Thymus (tissue), 11 donors: Measurements from ENCODE around the gene DAPK2. TPM values are rescaled to one million over a fixed set of nuclear protein-coding genes. Genes with fewer than 3 reads are reported as not detected.
A peak's percentile ranks its signal among the peaks of the same experiment; 100 is the strongest.

Experiments
- DNase-seq, 9 donors: peaks; one replicate each; pipeline ENCODE4 v3.0.0-alpha.2; 2013; ENCODE audit warnings: low spot score in 9 of 9, low read depth in 6 of 9, missing footprints in 1 of 9
- H3K27ac ChIP-seq, 2 donors: one replicate each; pipeline ENCODE4 v1.5.1; 2013; ENCODE audit warnings: control low read depth in 1 of 2, low read depth in 1 of 2, low read length in 1 of 2, mild to moderate bottlenecking in 1 of 2, moderate library complexity in 1 of 2
- H3K27me3 ChIP-seq, 2 donors: one replicate each; pipeline ENCODE4 v1.5.1; 2013; ENCODE audit warnings: low read length in 1 of 2; ENCODE audit not compliant: control insufficient read depth in 2 of 2, insufficient read depth in 1 of 2
- H3K36me3 ChIP-seq, 2 donors: one replicate each; pipeline ENCODE4 v1.5.1; 2013; ENCODE audit warnings: low read length in 1 of 2, mild to moderate bottlenecking in 1 of 2, moderate library complexity in 1 of 2; ENCODE audit not compliant: control insufficient read depth in 2 of 2, insufficient read depth in 2 of 2
- H3K4me1 ChIP-seq, 2 donors: one replicate each; pipeline ENCODE4 v1.5.1; 2013; ENCODE audit warnings: low read length in 2 of 2; ENCODE audit not compliant: control insufficient read depth in 2 of 2, insufficient read depth in 2 of 2
- H3K4me3 ChIP-seq, 2 donors: one replicate each; pipeline ENCODE4 v1.5.1; 2013; ENCODE audit warnings: low read length in 2 of 2, control low read depth in 1 of 2, mild to moderate bottlenecking in 1 of 2
- H3K9me3 ChIP-seq, 2 donors: one replicate each; pipeline ENCODE4 v1.5.1; 2013; ENCODE audit warnings: low read length in 1 of 2, mild to moderate bottlenecking in 1 of 2; ENCODE audit not compliant: control insufficient read depth in 2 of 2, insufficient read depth in 1 of 2
- WGBS: extraction: QIAGEN DNeasy Blood & Tissue Kit; methylation state at CpG from one replicate; pipeline ENCODE4 v1.1.7; 2013; 5-methylcytosine and 5-hydroxymethylcytosine counted together
- polyA plus RNA-seq: library from polyadenylated mRNA; stranded (reverse); fragments of 200-250 nt; gene quantifications from one replicate; pipeline ENCODE4 v1.2.3, GENCODE V29; 2013
- total RNA-seq: library from RNA; stranded (reverse); fragments of 120-200 nt; gene quantifications from one replicate; pipeline ENCODE4 v1.2.4, GENCODE V29; 2013
- donor health status: healthy.

The DAPK2 gene
- total and polyA plus RNA-seq, 2 donors, result 3.3 TPM

- Histone ChIP-seq H3K4me1 (no peaks in the 10 kb centered on the region), H3K4me3 (no peak overlapping the region), H3K27ac (no peak overlapping the region), H3K27me3 (no peaks in the 10 kb centered on the region), H3K36me3 (no peaks in the 10 kb centered on the region), H3K9me3 (peaks cover 0 to 14% of the 10 kb centered on the region in 2 donors)
- 98% methylated on average over 2 of the region's 2 CpGs for WGBS
- DNase-seq, result no peak
These were observed 26.5 kb downstream of the DAPK2 start for GRCh38 chr15:64019764-64020163.

- DNase-seq, result no peak
- H3K27ac ChIP-seq, result no peak overlapping the region
- H3K4me3 ChIP-seq, result no peak overlapping the region
- peaks cover 0 to 14% of the 10 kb centered on the region in 2 donors for H3K9me3 ChIP-seq
- H3K4me1 ChIP-seq, result no peaks in the 10 kb centered on the region
- 95% methylated on average over 3 of the region's 3 CpGs for WGBS
- H3K36me3 ChIP-seq, result no peaks in the 10 kb centered on the region
- H3K27me3 ChIP-seq, result no peaks in the 10 kb centered on the region
These were observed 28.6 kb downstream of the DAPK2 start for GRCh38 chr15:64017591-64018163.

GRCh38 chr15:64017082-64017588 is 29.1 kb downstream of the DAPK2 start:
- no peak overlapping the region for H3K4me3 ChIP-seq
- no peak overlapping the region for H3K27ac ChIP-seq
- no peaks in the 10 kb centered on the region for H3K36me3 ChIP-seq
- no peak for DNase-seq
- 97% methylated on average over 5 of the region's 5 CpGs for WGBS
- H3K27me3 ChIP-seq, result no peaks in the 10 kb centered on the region
- no peaks in the 10 kb centered on the region for H3K4me1 ChIP-seq
- H3K9me3 ChIP-seq, result peaks cover 0 to 14% of the 10 kb centered on the region in 2 donors

GRCh38 chr15:64016257-64016656 is 30.0 kb downstream of the DAPK2 start:
- no peak overlapping the region for H3K27ac ChIP-seq
- over 99% methylated on average over 2 of the region's 2 CpGs for WGBS
- H3K36me3 ChIP-seq, result no peaks in the 10 kb centered on the region
- H3K4me1 ChIP-seq, result peaks cover 0 to under 1% of the 10 kb centered on the region in 2 donors
- H3K9me3 ChIP-seq, result peaks cover 0 to 12% of the 10 kb centered on the region in 2 donors
- no peaks in the 10 kb centered on the region for H3K27me3 ChIP-seq
- no peak overlapping the region for H3K4me3 ChIP-seq
- no peak for DNase-seq

- H3K27ac ChIP-seq, result no peak overlapping the region
These were observed 31.3 kb downstream of the DAPK2 start for GRCh38 chr15:64014995-64015394.

GRCh38 chr15:64013179-64014062 is 32.9 kb downstream of the DAPK2 start:
- Histone ChIP-seq H3K4me1 (peaks cover 15 to 18% of the 10 kb centered on the region in 2 donors), H3K27me3 (no peaks in the 10 kb centered on the region), H3K36me3 (no peaks in the 10 kb centered on the region), H3K27ac (no peak overlapping the region), H3K4me3 (no peak overlapping the region), H3K9me3 (no peaks in the 10 kb centered on the region)
- DNase-seq, result no peak
- 93% methylated on average over 3 of the region's 3 CpGs for WGBS

More at GRCh38 chr15:64014995-64015394, 31.3 kb downstream of the DAPK2 start:
- H3K27me3 ChIP-seq, result no peaks in the 10 kb centered on the region
- H3K4me1 ChIP-seq, result peaks cover 11 to 12% of the 10 kb centered on the region in 2 donors
- no peaks in the 10 kb centered on the region for H3K36me3 ChIP-seq
- no peak overlapping the region for H3K4me3 ChIP-seq
- DNase-seq, result no peak
- peaks cover 0 to 2% of the 10 kb centered on the region in 2 donors for H3K9me3 ChIP-seq
- WGBS, result 96% methylated on average over 5 of the region's 5 CpGs

GRCh38 chr15:64011736-64012135 is 34.5 kb downstream of the DAPK2 start:
- no peak for DNase-seq
- H3K27me3 ChIP-seq, result no peaks in the 10 kb centered on the region
- H3K4me3 ChIP-seq, result no peak overlapping the region
- H3K36me3 ChIP-seq, result no peaks in the 10 kb centered on the region
- no peaks in the 10 kb centered on the region for H3K9me3 ChIP-seq
- H3K4me1 ChIP-seq, result peaks cover 15 to 18% of the 10 kb centered on the region in 2 donors
- WGBS, result 92% methylated on average over 1 of the region's 1 CpG
- no peak overlapping the region for H3K27ac ChIP-seq

- DNase-seq, result peak; percentile 22 to 89 (median 60)
- no peak overlapping the region for H3K4me3 ChIP-seq
- H3K27me3 ChIP-seq, result no peaks in the 10 kb centered on the region
- no peak overlapping the region for H3K27ac ChIP-seq
- 4% methylated on average over 3 of the region's 3 CpGs for WGBS
- H3K36me3 ChIP-seq, result no peaks in the 10 kb centered on the region
- H3K4me1 ChIP-seq, result peaks cover 15 to 18% of the 10 kb centered on the region in 2 donors
- H3K9me3 ChIP-seq, result no peaks in the 10 kb centered on the region
These were observed 35.6 kb downstream of the DAPK2 start for GRCh38 chr15:64010719-64011118.

- Histone ChIP-seq H3K27me3 (no peaks in the 10 kb centered on the region), H3K9me3 (no peaks in the 10 kb centered on the region), H3K4me3 (no peak overlapping the region), H3K4me1 (peaks cover 15 to 18% of the 10 kb centered on the region in 2 donors), H3K36me3 (no peaks in the 10 kb centered on the region), H3K27ac (peak overlapping the region in 1 of 2 donors; percentile 46)
- DNase-seq, result peak in 1 of 9 donors; percentile 34
- 74% methylated on average over 4 of the region's 4 CpGs for WGBS
These were observed 36.5 kb downstream of the DAPK2 start for GRCh38 chr15:64009798-64010261.
